Ovary (tissue), 9 donors: ENCODE results near the gene DMKN. TPM values are rescaled to one million over a fixed set of nuclear protein-coding genes. Genes with fewer than 3 reads are reported as not detected.

Source experiments
- DNase-seq, 5 donors: peaks; one replicate each; pipeline ENCODE4 v3.0.0-alpha.2; 2019 to 2020
- H3K27ac ChIP-seq, 2 donors: fragments of 200-600 bp; one replicate each; pipeline versions ENCODE4 v1.5.1 to v1.8.0; 2019 to 2022
- H3K27me3 ChIP-seq: fragments of 200-600 bp; one replicate; pipeline ENCODE4 v1.8.0; 2022
- H3K36me3 ChIP-seq: fragments of 200-600 bp; sonication (generic); one replicate; pipeline ENCODE4 v1.5.1; 2019
- H3K4me1 ChIP-seq: one replicate; pipeline ENCODE4 v1.8.1; 2013; ENCODE audit warnings: mild to moderate bottlenecking, moderate library complexity; ENCODE audit not compliant: insufficient read depth
- H3K4me3 ChIP-seq: fragments of 200-600 bp; sonication (generic); one replicate; pipeline ENCODE4 v1.5.1; 2017
- H3K9me3 ChIP-seq, 2 donors: fragments of 200-600 bp in 1 of 2; sonication (generic) in 1 of 2; one replicate each; pipeline versions ENCODE4 v1.5.1 to v1.8.1; 2013 to 2019; ENCODE audit warnings: mild to moderate bottlenecking in 1 of 2, moderate library complexity in 1 of 2
- CTCF ChIP-seq, 3 donors: fragments of 450-650 bp in 2 of 3; fragments of 200-600 bp in 1 of 3; IDR thresholded peaks; one replicate each; pipeline versions ENCODE4 v1.5.1 to v1.8.0; 2016 to 2022; ENCODE audit warnings: antibody characterized with exemption in 3 of 3, mild to moderate bottlenecking in 1 of 3
- EP300 ChIP-seq: sonication (generic); formaldehyde crosslinking; IDR thresholded peaks from one replicate; pipeline ENCODE4 v1.6.1; 2017; ENCODE audit warnings: antibody characterized with exemption
- POLR2A ChIP-seq: fragments of 450-650 bp; IDR thresholded peaks from one replicate; pipeline ENCODE4 v1.6.1; 2017; ENCODE audit warnings: antibody characterized with exemption, mild to moderate bottlenecking, moderate library complexity
- WGBS, 3 donors: extraction: QIAGEN DNeasy Blood & Tissue Kit in 1 of 3; methylation state at CpG; one replicate each; pipeline versions ENCODE4 v1.1.5 to v1.1.7; 2013 to 2017; 5-methylcytosine and 5-hydroxymethylcytosine counted together
- intact Hi-C, 4 donors: fragments of 100-400 bp; cut with DNase I; formaldehyde crosslinking; loops; one replicate each; pipeline versions ENCODE4 v1.11.0 to v1.15.1; 2022 to 2023
- polyA plus RNA-seq, 2 donors: library from polyadenylated mRNA; stranded (reverse); fragments of 200-250 nt in 1 of 2; fragments of 350-450 nt in 1 of 2; fragmentation: Illumina TruSeq in 1 of 2; extraction: RNeasy Lipid Tissue Mini Kit (QIAGEN cat#74804) in 1 of 2; gene quantifications; one replicate each; pipeline ENCODE4 v1.2.3, GENCODE V29; 2013 to 2014
- total RNA-seq, 7 donors: library from RNA; depleted of rRNA in 2 of 7; stranded (reverse); fragments of >200 nt in 2 of 7; fragmentation: NEBNext Ultra II Directional in 3 of 7; extraction: Animal tissue kit (Norgen Biotek cat#: 25700) in 3 of 7; gene quantifications; one replicate each; pipeline versions ENCODE4 v1.1.0 to v1.2.4, GENCODE V29; 2016 to 2023
- donor health status: DM: no; HTN: no; CAD: no; lungs with moderate emphysema.
- donor health status: DM: no; HTN: no; CAD: no.
- donor health status: Bipolar disorder and iron deficiency.
- donor health status: DM: yes; HTN: yes; CAD: no.
- donor health status: DM: no; HTN: no; CAD: no.
- donor health status: DM: yes; HTN: yes; CAD: no.

DMKN gene
- total and polyA plus RNA-seq, 9 donors = 58.3 to 177 (median 93.8) TPM

GRCh38 chr19:35560677-35561076, 47.2 kb upstream of the DMKN start:
- no peak overlapping the region for H3K27ac ChIP-seq
- no peaks in the 10 kb centered on the region for H3K4me1 ChIP-seq
- no peak for DNase-seq
- H3K4me3 ChIP-seq = no peak overlapping the region
- no peaks in the 10 kb centered on the region for H3K27me3 ChIP-seq
- intact Hi-C loops = no loop called here
- WGBS, 3 donors = 68 to 75% (median 70%) methylated on average over 6 of the region's 6 CpGs
- no peak for TF ChIP-seq POLR2A
- no peak for TF ChIP-seq EP300
- no peak for TF ChIP-seq CTCF (IDR thresholded peaks at IDR 0.05)
- H3K36me3 ChIP-seq = no peaks in the 10 kb centered on the region
- no peaks in the 10 kb centered on the region for H3K9me3 ChIP-seq

GRCh38 chr19:35560271-35560670, 46.8 kb upstream of the DMKN start:
- Histone ChIP-seq H3K9me3 (no peaks in the 10 kb centered on the region), H3K27ac (no peak overlapping the region), H3K36me3 (no peaks in the 10 kb centered on the region), H3K4me3 (no peak overlapping the region), H3K27me3 (no peaks in the 10 kb centered on the region), H3K4me1 (no peaks in the 10 kb centered on the region)
- 84 to 88% (median 87%) methylated on average over 18 of the region's 18 CpGs for WGBS, 3 donors
- no peak for TF ChIP-seq POLR2A
- TF ChIP-seq CTCF (IDR thresholded peaks at IDR 0.05) = no peak
- no peak for TF ChIP-seq EP300
- intact Hi-C loops = no loop called here
- no peak for DNase-seq

GRCh38 chr19:35559781-35560180, 46.3 kb upstream of the DMKN start:
- Histone ChIP-seq H3K9me3 (no peaks in the 10 kb centered on the region), H3K36me3 (no peaks in the 10 kb centered on the region), H3K27ac (no peak overlapping the region), H3K27me3 (no peaks in the 10 kb centered on the region), H3K4me3 (no peak overlapping the region), H3K4me1 (no peaks in the 10 kb centered on the region)
- WGBS, 3 donors = 90 to 91% (median 90%) methylated on average over 23 of the region's 23 CpGs
- intact Hi-C loops = no loop called here
- TF ChIP-seq EP300 (no peak), POLR2A (no peak), CTCF (IDR thresholded peaks at IDR 0.05) (no peak)
- DNase-seq = no peak

- no peak for DNase-seq
- H3K27me3 ChIP-seq = no peaks in the 10 kb centered on the region
- no peak overlapping the region for H3K27ac ChIP-seq
- intact Hi-C loops = no loop called here
- H3K4me1 ChIP-seq = no peaks in the 10 kb centered on the region
- no peak for TF ChIP-seq CTCF (IDR thresholded peaks at IDR 0.05)
- no peak for TF ChIP-seq POLR2A
- WGBS, 3 donors = 43 to 62% (median 51%) methylated on average over 11 of the region's 11 CpGs
- H3K36me3 ChIP-seq = no peaks in the 10 kb centered on the region
- no peaks in the 10 kb centered on the region for H3K9me3 ChIP-seq
- no peak overlapping the region for H3K4me3 ChIP-seq
Observed at GRCh38 chr19:35559281-35559659, 45.8 kb upstream of the DMKN start.
